H1 (cell line): ENCODE results near the gene CCL8. TPM values are rescaled to one million over a fixed set of nuclear protein-coding genes. Genes with fewer than 3 reads are reported as not detected.

Source experiments
- CTCF ChIA-PET: fragments of 300-600 bp; sonication (Branson Sonifier 250); formaldehyde crosslinking; loops from one replicate; lab custom pipeline; 2021; ENCODE audit not compliant: partially characterized antibody; lab: Charles Lee
- POLR2A ChIA-PET: fragments of 300-600 bp; sonication (Branson Sonifier 250); formaldehyde crosslinking; loops from one replicate; lab custom pipeline; 2021; ENCODE audit warnings: inconsistent platforms; ENCODE audit not compliant: partially characterized antibody; lab: Charles Lee
- DNase-seq, 2 experiments: peaks; one replicate each; pipeline versions ENCODE4 v3.0.0 to v3.0.0-alpha.2; 2010 to 2022; ENCODE audit warnings: low spot score in 2 of 2, low read depth in 1 of 2, mixed read lengths in 1 of 2
- FAIRE-seq: peaks from 2 replicates; lab custom pipeline; 2011; peaks lifted over from hg19 to GRCh38; lab: Jason Lieb, UNC
- H2AFZ ChIP-seq: 2 replicates; pipeline ENCODE4 v1.8.1; 2012; ENCODE audit warnings: low read length, inconsistent platforms
- H2AK5ac ChIP-seq: 2 replicates; pipeline ENCODE4 v1.6.1; 2013; ENCODE audit warnings: low read depth, low read length
- H2BK120ac ChIP-seq: replicated peaks from 2 replicates; pipeline ENCODE3; 2013; ENCODE audit warnings: low read depth, low read length, inconsistent platforms
- H2BK12ac ChIP-seq: 2 replicates; pipeline ENCODE4 v1.6.1; 2013; ENCODE audit warnings: low read depth, low read length
- H2BK15ac ChIP-seq: 2 replicates; pipeline ENCODE4 v1.6.1; 2013; ENCODE audit warnings: low read length
- H2BK20ac ChIP-seq: 2 replicates; pipeline ENCODE4 v1.6.1; 2013; ENCODE audit warnings: low read length
- H2BK5ac ChIP-seq: 2 replicates; pipeline ENCODE4 v1.6.1; 2013; ENCODE audit warnings: low read depth, low read length
- H3K14ac ChIP-seq: 2 replicates; pipeline ENCODE4 v1.6.1; 2013; ENCODE audit warnings: inconsistent platforms; ENCODE audit not compliant: insufficient read length
- H3K18ac ChIP-seq: 2 replicates; pipeline ENCODE4 v1.6.1; 2013; ENCODE audit warnings: low read length; ENCODE audit errors: extremely low read depth
- H3K23ac ChIP-seq: 2 replicates; pipeline ENCODE4 v1.6.1; 2013; ENCODE audit warnings: inconsistent platforms; ENCODE audit not compliant: insufficient read length
- H3K23me2 ChIP-seq: 2 replicates; pipeline ENCODE4 v1.6.1; 2013; ENCODE audit warnings: low read depth, low read length
- H3K27ac ChIP-seq: 2 replicates; pipeline ENCODE4 v1.6.1; 2011; ENCODE audit warnings: low read depth, low read length, inconsistent platforms
- H3K27me3 ChIP-seq, 4 experiments: replicated peaks in 1 of 4; 1 replicate in 1 of 4; 2 replicates in 3 of 4; pipeline versions ENCODE4 v1.6.1 to v1.8.1; 2011 to 2013; ENCODE audit warnings: low read length in 3 of 4, mild to moderate bottlenecking in 3 of 4, inconsistent platforms in 2 of 4, mixed read lengths in 2 of 4, moderate library complexity in 1 of 4; ENCODE audit not compliant: control insufficient read depth in 3 of 4, insufficient read depth in 3 of 4; ENCODE audit errors: extremely low read depth in 1 of 4
- H3K36me3 ChIP-seq, 4 experiments: 2 replicates each; pipeline versions ENCODE4 v1.6.1 to v1.8.1; 2011 to 2013; ENCODE audit warnings: mild to moderate bottlenecking in 4 of 4, low read length in 3 of 4, moderate library complexity in 2 of 4, control low read depth in 1 of 4, inconsistent platforms in 1 of 4; ENCODE audit not compliant: insufficient read depth in 4 of 4, control insufficient read depth in 2 of 4
- H3K4ac ChIP-seq: replicated peaks from 2 replicates; pipeline ENCODE3; 2013; ENCODE audit warnings: low read length, low read depth, mixed read lengths, inconsistent platforms; ENCODE audit not compliant: insufficient read length
- H3K4me1 ChIP-seq, 4 experiments: replicated peaks in 1 of 4; 1 replicate in 1 of 4; 2 replicates in 3 of 4; pipeline versions ENCODE4 v1.6.1 to v1.8.1; 2011 to 2013; ENCODE audit warnings: low read length in 3 of 4, inconsistent platforms in 2 of 4, mixed read lengths in 1 of 4; ENCODE audit not compliant: insufficient read depth in 4 of 4, control insufficient read depth in 3 of 4
- H3K4me2 ChIP-seq, 2 experiments: 2 replicates each; pipeline versions ENCODE4 v1.6.1 to v1.8.1; 2011 to 2013; ENCODE audit warnings: low read depth in 2 of 2, low read length in 2 of 2, control low read depth in 1 of 2, inconsistent platforms in 1 of 2, mild to moderate bottlenecking in 1 of 2; ENCODE audit not compliant: insufficient read depth in 1 of 2
- H3K4me3 ChIP-seq, 4 experiments: fragments of 200-600, 300-600 bp in 1 of 4; sonication (generic), shearing (Covaris generic), sonication (Bioruptor Twin) in 1 of 4; 2 replicates each; pipeline versions ENCODE4 v1.5.1 to v1.8.1; 2011 to 2016; ENCODE audit warnings: low read length in 4 of 4, low read depth in 3 of 4, control low read depth in 2 of 4, inconsistent platforms in 2 of 4, mild to moderate bottlenecking in 2 of 4, mixed read lengths in 1 of 4, moderate library complexity in 1 of 4; ENCODE audit not compliant: insufficient read depth in 2 of 4; ENCODE audit errors: extremely low read depth in 1 of 4
- H3K56ac ChIP-seq: replicated peaks from 2 replicates; pipeline ENCODE3; 2013; ENCODE audit warnings: low read depth, mild to moderate bottlenecking, mixed read lengths, low read length, inconsistent platforms; ENCODE audit not compliant: insufficient read length
- H3K79me1 ChIP-seq: 2 replicates; pipeline ENCODE4 v1.6.1; 2013; ENCODE audit warnings: low read depth, low read length, control low read depth
- H3K79me2 ChIP-seq, 2 experiments: 2 replicates each; pipeline versions ENCODE4 v1.6.1 to v1.8.1; 2012 to 2013; ENCODE audit warnings: low read length in 2 of 2, mild to moderate bottlenecking in 2 of 2, inconsistent platforms in 1 of 2; ENCODE audit not compliant: insufficient read depth in 2 of 2, control insufficient read depth in 1 of 2
- H3K9ac ChIP-seq, 4 experiments: replicated peaks in 1 of 4; 1 replicate in 1 of 4; 2 replicates in 3 of 4; pipeline versions ENCODE4 v1.6.1 to v1.8.1; 2011 to 2013; ENCODE audit warnings: low read depth in 3 of 4, low read length in 3 of 4, control low read depth in 2 of 4, mild to moderate bottlenecking in 2 of 4, moderate library complexity in 2 of 4, inconsistent platforms in 1 of 4; ENCODE audit errors: extremely low read depth in 1 of 4
- H3K9me3 ChIP-seq, 2 experiments: 2 replicates each; pipeline versions ENCODE4 v1.6.1 to v1.8.1; 2012 to 2013; ENCODE audit warnings: mild to moderate bottlenecking in 2 of 2, moderate library complexity in 2 of 2, control low read depth in 1 of 2, inconsistent platforms in 1 of 2, low read depth in 1 of 2, low read length in 1 of 2, mixed read lengths in 1 of 2; ENCODE audit not compliant: insufficient read depth in 2 of 2
- H4K20me1 ChIP-seq, 2 experiments: replicated peaks in 1 of 2; 2 replicates each; pipeline versions ENCODE3 to v1.8.1; 2011 to 2013; ENCODE audit warnings: inconsistent platforms in 2 of 2, low read length in 2 of 2, mild to moderate bottlenecking in 1 of 2; ENCODE audit not compliant: insufficient read depth in 2 of 2, control insufficient read depth in 1 of 2
- H4K5ac ChIP-seq: 2 replicates; pipeline ENCODE4 v1.6.1; 2013; ENCODE audit warnings: low read length, low read depth, mixed read lengths, inconsistent platforms; ENCODE audit not compliant: insufficient read length
- H4K8ac ChIP-seq: 2 replicates; pipeline ENCODE4 v1.8.0; 2013; ENCODE audit warnings: mild to moderate bottlenecking, moderate library complexity, low read length, inconsistent platforms; ENCODE audit not compliant: insufficient read depth; ENCODE audit errors: extremely low read depth
- H4K91ac ChIP-seq: replicated peaks from 2 replicates; pipeline ENCODE3; 2013; ENCODE audit warnings: low read length, mixed read lengths, inconsistent platforms; ENCODE audit not compliant: insufficient read length
- CBX8 ChIP-seq: fragments of 300-800, 300-1000 bp; sonication (generic); IDR thresholded peaks from 2 replicates; pipeline ENCODE4 v1.7.1; 2016; ENCODE audit warnings: low read depth, low read length, borderline replicate concordance
- GTF2F1 ChIP-seq: IDR thresholded peaks from 2 replicates; pipeline ENCODE4 v1.6.1; 2012; ENCODE audit warnings: low read depth, low read length, improper control_type of control experiment, borderline replicate concordance
- JUN ChIP-seq: IDR thresholded peaks from 2 replicates; pipeline ENCODE4 v1.6.1; 2011; ENCODE audit warnings: low read depth, mild to moderate bottlenecking, improper control_type of control experiment, low read length
- PHF8 ChIP-seq: fragments of 200-600 bp; sonication (generic); conservative IDR thresholded peaks from 2 replicates; pipeline ENCODE4 v1.7.1; 2012; ENCODE audit warnings: low read depth, mild to moderate bottlenecking, inconsistent platforms, low read length, moderate library complexity
- RAD21 ChIP-seq, 2 experiments: IDR thresholded peaks in 1 of 2; conservative IDR thresholded peaks in 1 of 2; 2 replicates each; pipeline ENCODE4 v1.6.1; 2011; ENCODE audit warnings: low read depth in 2 of 2, low read length in 2 of 2, improper control_type of control experiment in 1 of 2, inconsistent platforms in 1 of 2, mild to moderate bottlenecking in 1 of 2, moderate library complexity in 1 of 2
- RFX5 ChIP-seq: IDR thresholded peaks from 2 replicates; pipeline ENCODE4 v1.6.1; 2011; ENCODE audit warnings: low read depth, low read length, improper control_type of control experiment, borderline replicate concordance
- RNF2 ChIP-seq: fragments of 200-900, 300-1000 bp; sonication (generic); IDR thresholded peaks from 2 replicates; pipeline ENCODE4 v1.7.1; 2016; ENCODE audit warnings: borderline replicate concordance, low read depth, mild to moderate bottlenecking, antibody characterized with exemption, low read length; ENCODE audit not compliant: poor library complexity, severe bottlenecking; ENCODE audit errors: missing control alignments
- SAP30 ChIP-seq: fragments of 300-600 bp; sonication (generic); IDR thresholded peaks from 2 replicates; pipeline ENCODE4 v1.7.1; 2012; ENCODE audit warnings: low read length, moderate library complexity, mild to moderate bottlenecking, inconsistent platforms; ENCODE audit not compliant: insufficient read depth, insufficient replicate concordance
- SIRT6 ChIP-seq: IDR thresholded peaks from one replicate; pipeline ENCODE4 v1.7.1; 2012; ENCODE audit warnings: low read length, inconsistent platforms
- SUZ12 ChIP-seq: fragments of 200-600 bp; sonication (generic); IDR thresholded peaks from 2 replicates; pipeline ENCODE4 v1.6.1; 2012; ENCODE audit warnings: mild to moderate bottlenecking, inconsistent platforms, low read length, moderate library complexity, mixed read lengths
- TCF12 ChIP-seq: IDR thresholded peaks from 2 replicates; pipeline ENCODE4 v1.6.1; 2011; ENCODE audit warnings: low read depth, mild to moderate bottlenecking, low read length
- TEAD4 ChIP-seq: IDR thresholded peaks from 2 replicates; pipeline ENCODE4 v1.6.1; 2012; ENCODE audit warnings: low read depth, low read length, inconsistent platforms, mixed read lengths
- USF2 ChIP-seq: IDR thresholded peaks from 2 replicates; pipeline ENCODE4 v1.6.1; 2011; ENCODE audit warnings: low read length, improper control_type of control experiment
- WGBS, 2 experiments: shearing (Covaris generic) in 1 of 2; methylation state at CpG; one replicate each; pipeline versions ENCODE4 v1.1.6 to v1.1.7; 2013 to 2015; ENCODE audit warnings: low lambda C conversion rate in 2 of 2, mixed read lengths in 2 of 2, inconsistent platforms in 1 of 2, low coverage in 1 of 2, missing lambda C conversion rate in 1 of 2; ENCODE audit not compliant: insufficient replicate concordance in 2 of 2, insufficient coverage in 1 of 2, insufficient read length in 1 of 2; ENCODE audit errors: extremely low coverage in 1 of 2, missing lambda C conversion rate in 1 of 2; 5-methylcytosine and 5-hydroxymethylcytosine counted together
- polyA plus RNA-seq, 7 experiments: library from polyadenylated mRNA; depleted of rRNA in 3 of 7; stranded (reverse) in 5 of 7; unstranded in 2 of 7; fragments of >200 nt in 5 of 7; fragments of 200-250 nt in 2 of 7; gene quantifications; 1 replicate in 5 of 7; 2 replicates in 1 of 7; 4 replicates in 1 of 7; pipeline versions ENCODE4 v1.2.1 to v1.2.3, GENCODE V29; 2011 to 2013; ENCODE audit warnings: missing spikeins in 2 of 7, mixed read lengths in 2 of 7
- total RNA-seq: library from RNA; stranded (reverse); fragmentation: NEBNext Ultra II Directional; extraction: Animal tissue kit (Norgen Biotek cat#: 25700); gene quantifications from 2 replicates; pipeline ENCODE4 v1.2.1, GENCODE V29; 2021

Gene CCL8
- total and polyA plus RNA-seq, 2 of the 8 experiments (the other 6 are each of a cell fraction or from before 2014, with no cell fraction given): not detected

- no peak within 1 kb of the TSS for H2BK120ac ChIP-seq
- H4K20me1 ChIP-seq: no peaks in the 10 kb centered on the region
- no peak within 1 kb of the TSS for H2BK20ac ChIP-seq
- no peaks in the 10 kb centered on the region for H3K9me3 ChIP-seq
- H3K79me1 ChIP-seq: no peaks in the 10 kb centered on the region
- H4K8ac ChIP-seq: no peak within 1 kb of the TSS
- 87% methylated on average over 1 of the region's 1 CpG; no CpG with 5 or more reads in 1 of the 2 experiments for WGBS, 2 experiments
- H2BK5ac ChIP-seq: no peak within 1 kb of the TSS
- ChIA-PET POLR2A (no interaction called here), CTCF (interaction anchor here (0.9 to 2.0 kb wide), 4 partner anchors 36 to 91 kb away, joined by 3 to 8 read pairs (median 3); no protein-coding TSS in a partner anchor)
- H3K27me3 ChIP-seq: no peaks in the 10 kb centered on the region
- no peak within 1 kb of the TSS for H3K4ac ChIP-seq
- no peak within 1 kb of the TSS for H2AFZ ChIP-seq
- no peak within 1 kb of the TSS for H4K91ac ChIP-seq
- H3K18ac ChIP-seq: no peak within 1 kb of the TSS
- no peak for FAIRE-seq
- H3K4me2 ChIP-seq: no peak within 1 kb of the TSS
- H2BK15ac ChIP-seq: no peak within 1 kb of the TSS
- H3K56ac ChIP-seq: no peak within 1 kb of the TSS
- no peak within 1 kb of the TSS for H3K9ac ChIP-seq
- H3K23ac ChIP-seq: no peak within 1 kb of the TSS
- DNase-seq: no peak
- H3K79me2 ChIP-seq: no peaks in the 10 kb centered on the region
- H3K14ac ChIP-seq: no peak within 1 kb of the TSS
- no peak within 1 kb of the TSS for H2BK12ac ChIP-seq
- no peak within 1 kb of the TSS for H3K4me3 ChIP-seq
- no peak within 1 kb of the TSS for H4K5ac ChIP-seq
- no peak within 1 kb of the TSS for H2AK5ac ChIP-seq
- H3K23me2 ChIP-seq: no peaks in the 10 kb centered on the region; the same call in 1 of the 2 replicates
- H3K27ac ChIP-seq: no peak within 1 kb of the TSS
- H3K36me3 ChIP-seq: no peaks in the 10 kb centered on the region
- no peaks in the 10 kb centered on the region for H3K4me1 ChIP-seq
- TF ChIP-seq CBX8 (no peak), PHF8 (no peak), TCF12 (no peak), GTF2F1 (no peak), TEAD4 (no peak), RAD21 (IDR thresholded peaks at IDR 0.05 in 1 of 2, conservative IDR thresholded peaks at IDR 0.05 in 1 of 2; ENCODE audit: low read depth in 2 of 2, low read length in 2 of 2) (no peak), RNF2 (no peak), SIRT6 (no peak), SAP30 (no peak), JUN (no peak), SUZ12 (no peak), USF2 (no peak), RFX5 (no peak)
Observed at GRCh38 chr17:34269969-34270368, 49.3 kb upstream of the CCL8 start, which contains the start of gene CCL7. Gene CCL7, plus strand, starts transcription at chr17:34270221. Its CDS starts 70 bp downstream, at chr17:34270291.
